ENCODE data around the gene APOB. TPM values are rescaled to one million over a fixed set of nuclear protein-coding genes. Genes with fewer than 3 reads are reported as not detected.

Gene APOB
- total and polyA plus RNA-seq, 2 of the 8 experiments (the other 6 are each of a cell fraction or from before 2014, with no cell fraction given), result 0.15 to 0.61 TPM

DNA sequence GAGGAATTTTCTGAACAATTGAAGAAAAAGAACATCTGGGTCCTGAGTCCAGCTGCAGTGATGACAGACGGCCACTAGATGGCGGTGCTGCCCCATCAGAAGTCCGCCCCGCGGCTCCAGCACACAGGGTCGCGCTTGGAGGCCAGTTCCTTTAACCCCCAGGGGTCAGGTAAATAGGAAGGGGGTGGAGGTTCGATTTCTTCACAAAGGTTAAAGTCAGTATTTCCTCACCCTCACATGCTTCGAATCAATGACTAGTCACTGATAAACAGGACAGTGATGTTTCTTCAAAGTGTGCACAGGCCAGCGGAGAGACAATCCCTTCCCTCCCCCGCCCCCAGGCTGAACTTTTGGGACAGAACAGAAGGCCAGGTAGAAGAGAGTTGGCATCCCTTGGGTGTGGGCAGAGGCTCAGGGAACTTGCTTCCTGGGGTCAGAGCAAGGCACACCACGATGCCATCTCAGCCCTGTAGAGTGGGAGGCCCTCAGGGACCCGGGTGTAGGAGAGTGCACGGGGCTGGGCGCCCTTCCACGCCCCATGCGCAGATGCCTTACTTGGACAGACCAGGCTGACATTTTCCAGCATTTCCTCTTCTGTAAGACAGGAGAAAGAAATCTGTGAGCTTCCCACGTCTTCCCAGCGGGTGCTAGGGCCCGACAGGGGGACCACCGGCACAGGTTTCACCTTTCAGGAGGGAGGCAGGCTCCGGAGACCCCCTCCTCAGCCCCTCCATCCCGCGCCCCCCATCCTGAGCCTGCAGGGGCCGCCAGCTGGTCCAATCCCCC lies 722 bp downstream of the APOB start (continued):
- TF ChIP-seq, protein P1, sequence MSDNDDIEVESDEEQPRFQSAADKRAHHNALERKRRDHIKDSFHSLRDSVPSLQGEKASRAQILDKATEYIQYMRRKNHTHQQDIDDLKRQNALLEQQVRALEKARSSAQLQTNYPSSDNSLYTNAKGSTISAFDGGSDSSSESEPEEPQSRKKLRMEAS (IDR thresholded peaks at IDR 0.05), result no peak
- TF ChIP-seq RBBP5 (IDR thresholded peaks at IDR 0.05; ENCODE audit: borderline replicate concordance, low read depth, low read length) (no peak; the same call in 1 of the 2 replicates), CREB1 (IDR thresholded peaks at IDR 0.05) (0 out of 2 replicates have a peak, but pooled peaks have one; percentile 19), SUZ12 (IDR thresholded peaks at IDR 0.05; ENCODE audit: low read length) (no peak), EZH2 (IDR thresholded peaks at IDR 0.05; ENCODE audit: low read depth, low read length, severe bottlenecking) (no peak), CHD1 (IDR thresholded peaks at IDR 0.05; ENCODE audit: low read depth, low read length) (no peak), RFX5 (IDR thresholded peaks at IDR 0.05; ENCODE audit: borderline replicate concordance, low read depth, low read length) (no peak), SAP30 (IDR thresholded peaks at IDR 0.05; ENCODE audit: insufficient read depth, insufficient replicate concordance, low read length) (no peak), SRF (IDR thresholded peaks at IDR 0.05; ENCODE audit: low read depth, low read length) (no peak), ASH2L (IDR thresholded peaks at IDR 0.05; ENCODE audit: low read length) (peak; percentile 94), BRCA1 (IDR thresholded peaks at IDR 0.05; ENCODE audit: low read depth, low read length) (no peak), HDAC6 (IDR thresholded peaks at IDR 0.05; ENCODE audit: low read depth, low read length) (no peak), CBX5 (IDR thresholded peaks at IDR 0.05; ENCODE audit: low read depth, low read length) (no peak), SIX5 (IDR thresholded peaks at IDR 0.05; ENCODE audit: low read depth, low read length) (no peak), SIN3A (conservative IDR thresholded peaks at IDR 0.05 in 1 of 2, IDR thresholded peaks at IDR 0.05 in 1 of 2; ENCODE audit: low read depth in 1 of 2, low read length in 2 of 2) (no peak), YY1 (IDR thresholded peaks at IDR 0.05; ENCODE audit: low read depth, low read length) (no peak)
- TF ChIP-seq, protein P2, sequence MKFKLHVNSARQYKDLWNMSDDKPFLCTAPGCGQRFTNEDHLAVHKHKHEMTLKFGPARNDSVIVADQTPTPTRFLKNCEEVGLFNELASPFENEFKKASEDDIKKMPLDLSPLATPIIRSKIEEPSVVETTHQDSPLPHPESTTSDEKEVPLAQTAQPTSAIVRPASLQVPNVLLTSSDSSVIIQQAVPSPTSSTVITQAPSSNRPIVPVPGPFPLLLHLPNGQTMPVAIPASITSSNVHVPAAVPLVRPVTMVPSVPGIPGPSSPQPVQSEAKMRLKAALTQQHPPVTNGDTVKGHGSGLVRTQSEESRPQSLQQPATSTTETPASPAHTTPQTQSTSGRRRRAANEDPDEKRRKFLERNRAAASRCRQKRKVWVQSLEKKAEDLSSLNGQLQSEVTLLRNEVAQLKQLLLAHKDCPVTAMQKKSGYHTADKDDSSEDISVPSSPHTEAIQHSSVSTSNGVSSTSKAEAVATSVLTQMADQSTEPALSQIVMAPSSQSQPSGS (IDR thresholded peaks at IDR 0.05; ENCODE audit: low read length), result no peak
- TF ChIP-seq, protein P3, sequence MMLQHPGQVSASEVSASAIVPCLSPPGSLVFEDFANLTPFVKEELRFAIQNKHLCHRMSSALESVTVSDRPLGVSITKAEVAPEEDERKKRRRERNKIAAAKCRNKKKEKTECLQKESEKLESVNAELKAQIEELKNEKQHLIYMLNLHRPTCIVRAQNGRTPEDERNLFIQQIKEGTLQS (IDR thresholded peaks at IDR 0.05; ENCODE audit: insufficient read depth, low read depth, low read length), result no peak

Data from H1 (cell line).